MM.1S (cell line): Measurements from ENCODE around the gene CYB5R3.
A peak's percentile ranks its signal among the peaks of the same experiment; 100 is the strongest.

Experiments
- DNase-seq: peaks from one replicate; pipeline ENCODE4 v3.0.0-alpha.2; 2015
- H2AFZ ChIP-seq: fragments of 300-600 bp; sonication (generic); 2 replicates; pipeline ENCODE4 v1.6.0; 2016; ENCODE audit warnings: antibody characterized with exemption, low read length
- H3F3A ChIP-seq: fragments of 300-600 bp; sonication (generic); 2 replicates; pipeline ENCODE4 v1.6.1; 2016; ENCODE audit warnings: mild to moderate bottlenecking, antibody characterized with exemption, low read length, moderate library complexity, mixed read lengths; ENCODE audit not compliant: insufficient read depth
- H3K27ac ChIP-seq: fragments of 300-600 bp; sonication (generic); 2 replicates; pipeline ENCODE4 v1.5.1; 2016; ENCODE audit warnings: mild to moderate bottlenecking, low read length
- H3K27me3 ChIP-seq: fragments of 300-600 bp; sonication (generic); replicated peaks from 2 replicates; pipeline ENCODE4 v1.6.0; 2016; ENCODE audit warnings: low read length; ENCODE audit not compliant: insufficient read depth
- H3K36me3 ChIP-seq: fragments of 300-600 bp; sonication (generic); replicated peaks from 2 replicates; pipeline ENCODE4 v1.6.1; 2016; ENCODE audit warnings: mild to moderate bottlenecking, low read length, mixed read lengths; ENCODE audit not compliant: insufficient read depth
- H3K4me1 ChIP-seq: fragments of 300-600 bp; sonication (generic); 2 replicates; pipeline ENCODE4 v1.6.1; 2016; ENCODE audit warnings: low read length, mixed read lengths
- H3K4me2 ChIP-seq: fragments of 300-600 bp; sonication (generic); 2 replicates; pipeline ENCODE4 v1.6.0; 2016; ENCODE audit warnings: low read depth, low read length
- H3K4me3 ChIP-seq: fragments of 300-600 bp; sonication (generic); 2 replicates; pipeline ENCODE4 v1.5.1; 2016; ENCODE audit warnings: low read length, mixed read lengths
- H3K79me2 ChIP-seq: fragments of 300-600 bp; sonication (generic); 2 replicates; pipeline ENCODE4 v1.6.1; 2016; ENCODE audit warnings: mixed run types, low read length, mixed read lengths
- H3K9ac ChIP-seq: fragments of 300-600 bp; sonication (generic); 2 replicates; pipeline ENCODE4 v1.6.1; 2016; ENCODE audit warnings: low read length, mixed read lengths
- H3K9me2 ChIP-seq: fragments of 300-600 bp; sonication (generic); replicated peaks from 2 replicates; pipeline ENCODE4 v1.6.1; 2016; ENCODE audit warnings: mild to moderate bottlenecking, low read length, mixed read lengths; ENCODE audit not compliant: insufficient read depth
- H3K9me3 ChIP-seq: fragments of 300-600 bp; sonication (generic); replicated peaks from 2 replicates; pipeline ENCODE4 v1.6.1; 2016; ENCODE audit warnings: mild to moderate bottlenecking, low read length, mixed read lengths; ENCODE audit not compliant: insufficient read depth
- H4K20me1 ChIP-seq: fragments of 300-600 bp; sonication (generic); 2 replicates; pipeline ENCODE4 v1.6.1; 2016; ENCODE audit warnings: mild to moderate bottlenecking, low read length, moderate library complexity, mixed read lengths; ENCODE audit not compliant: insufficient read depth
- CTCF ChIP-seq: fragments of 300-600 bp; sonication (generic); IDR thresholded peaks from 2 replicates; pipeline ENCODE4 v1.5.1; 2016; ENCODE audit warnings: antibody characterized with exemption, low read length, mixed read lengths
- EZH2 ChIP-seq: fragments of 300-600 bp; sonication (generic); optimal IDR thresholded peaks from 2 replicates; pipeline ENCODE3; 2017; ENCODE audit warnings: low read depth, mild to moderate bottlenecking, antibody characterized with exemption, low read length, mixed read lengths
- EZH2phosphoT487 ChIP-seq: fragments of 300-600 bp; sonication (generic); IDR thresholded peaks from 2 replicates; pipeline ENCODE4 v1.6.1; 2018; ENCODE audit warnings: antibody characterized with exemption, low read length

CYB5R3 gene

GRCh38 chr22:42664976-42665831, 16.0 kb upstream of the CYB5R3 start:
- 0 out of 2 replicates have a peak, but pooled peaks cover 5% of the 10 kb centered on the region for H3K27me3 ChIP-seq
- no peaks in the 10 kb centered on the region for H3K9me3 ChIP-seq
- H3F3A ChIP-seq, result no peaks in the 10 kb centered on the region
- peak; percentile 41 for DNase-seq
- TF ChIP-seq CTCF (no peak), EZH2 (no peak), EZH2phosphoT487 (no peak)
- no peaks in the 10 kb centered on the region for H3K9me2 ChIP-seq
- H4K20me1 ChIP-seq, result no peaks in the 10 kb centered on the region
- H3K79me2 ChIP-seq, result no peaks in the 10 kb centered on the region
- no peak overlapping the region; the same call in 1 of the 2 replicates for H3K27ac ChIP-seq
- no peak overlapping the region for H3K4me2 ChIP-seq
- 0 out of 2 replicates have a peak, but pooled peaks cover 5% of the 10 kb centered on the region for H3K4me1 ChIP-seq
- H3K9ac ChIP-seq, result no peak overlapping the region
- H2AFZ ChIP-seq, result no peak overlapping the region
- H3K4me3 ChIP-seq, result no peak overlapping the region
- H3K36me3 ChIP-seq, result no peaks in the 10 kb centered on the region

- H2AFZ ChIP-seq, result peak overlapping the region; percentile 96
- 0 out of 2 replicates have a peak, but pooled peaks cover 5% of the 10 kb centered on the region for H3K27me3 ChIP-seq
- no peaks in the 10 kb centered on the region for H4K20me1 ChIP-seq
- DNase-seq, result peak; percentile 53
- peak overlapping the region; percentile 98 for H3K4me2 ChIP-seq
- H3K4me3 ChIP-seq, result peak overlapping the region; percentile 67
- no peaks in the 10 kb centered on the region for H3K79me2 ChIP-seq
- H3F3A ChIP-seq, result no peaks in the 10 kb centered on the region
- no peaks in the 10 kb centered on the region for H3K9me2 ChIP-seq
- 0 out of 2 replicates have a peak, but pooled peaks cover 5% of the 10 kb centered on the region for H3K4me1 ChIP-seq
- no peak overlapping the region for H3K27ac ChIP-seq
- H3K36me3 ChIP-seq, result no peaks in the 10 kb centered on the region
- TF ChIP-seq EZH2 (no peak), EZH2phosphoT487 (no peak), CTCF (peak; percentile 77)
- no peaks in the 10 kb centered on the region for H3K9me3 ChIP-seq
- H3K9ac ChIP-seq, result peak overlapping the region; percentile 18; the same call in 1 of the 2 replicates
Observed at GRCh38 chr22:42661985-42662831, 13.0 kb upstream of the CYB5R3 start.

- H3K27ac ChIP-seq, result no peak overlapping the region
- TF ChIP-seq EZH2phosphoT487 (no peak), CTCF (no peak), EZH2 (no peak)
- H3K4me3 ChIP-seq, result no peak overlapping the region
- no peaks in the 10 kb centered on the region for H3K9me2 ChIP-seq
- H3K27me3 ChIP-seq, result no peaks in the 10 kb centered on the region
- H3F3A ChIP-seq, result no peaks in the 10 kb centered on the region
- no peaks in the 10 kb centered on the region for H3K36me3 ChIP-seq
- no peaks in the 10 kb centered on the region for H3K9me3 ChIP-seq
- H3K4me1 ChIP-seq, result 0 out of 2 replicates have a peak, but pooled peaks cover 4% of the 10 kb centered on the region
- DNase-seq, result no peak
- no peak overlapping the region for H3K9ac ChIP-seq
- no peaks in the 10 kb centered on the region for H3K79me2 ChIP-seq
- H2AFZ ChIP-seq, result no peak overlapping the region
- H4K20me1 ChIP-seq, result no peaks in the 10 kb centered on the region
- no peak overlapping the region for H3K4me2 ChIP-seq
Observed at GRCh38 chr22:42656578-42656977, 7.4 kb upstream of the CYB5R3 start.
